NK-92 (cell line): ENCODE data around the gene SLA2.
"Not testable (repeated sequence)": the region's sequence is repeated elsewhere in the genome, so short reads cannot be mapped to it uniquely, and the experiment has no call there.

Experiments used
- DNase-seq: peaks from one replicate; lab custom pipeline; 2025; ENCODE audit not compliant: unreplicated experiment; lab: John Stamatoyannopoulos, UW

Gene SLA2

GRCh38 chr20:36646678-36647077 lies 682 bp upstream of the SLA2 start:
- no peak for DNase-seq

GRCh38 chr20:36645353-36645752 lies 643 bp downstream of the SLA2 start:
- DNase-seq, result no peak

- no peak for DNase-seq
Measured at GRCh38 chr20:36644706-36645095, 1.3 kb downstream of the SLA2 start.

- DNase-seq, result no peak
Measured at GRCh38 chr20:36644032-36644705, 1.8 kb downstream of the SLA2 start.

GRCh38 chr20:36642136-36642535 lies 3.9 kb downstream of the SLA2 start:
- no peak for DNase-seq

GRCh38 chr20:36641506-36641843 lies 4.5 kb downstream of the SLA2 start:
- no peak for DNase-seq

- DNase-seq, result not testable (repeated sequence)
Measured at GRCh38 chr20:36638876-36639400, 7.1 kb downstream of the SLA2 start.

GRCh38 chr20:36634342-36634741 lies 11.7 kb downstream of the SLA2 start:
- DNase-seq, result no peak

- DNase-seq, result no peak
Measured at GRCh38 chr20:36633285-36633772, 12.7 kb downstream of the SLA2 start.

- DNase-seq, result no peak
Measured at GRCh38 chr20:36632487-36633284, 13.3 kb downstream of the SLA2 start.

- DNase-seq, result no peak
Measured at GRCh38 chr20:36632147-36632486, 13.9 kb downstream of the SLA2 start.

- DNase-seq, result no peak
Measured at GRCh38 chr20:36631646-36632045, 14.3 kb downstream of the SLA2 start.

- DNase-seq, result no peak
Measured at GRCh38 chr20:36629719-36630681, 16.0 kb downstream of the SLA2 start.

- DNase-seq, result no peak
Measured at GRCh38 chr20:36628076-36628475, 17.9 kb downstream of the SLA2 start.

- no peak for DNase-seq
Measured at GRCh38 chr20:36624944-36625324, 21.1 kb downstream of the SLA2 start.

GRCh38 chr20:36624068-36624943 lies 21.7 kb downstream of the SLA2 start:
- DNase-seq, result no peak

- DNase-seq, result no peak
Measured at GRCh38 chr20:36623444-36623843, 22.6 kb downstream of the SLA2 start.

GRCh38 chr20:36620917-36621316 lies 25.1 kb downstream of the SLA2 start:
- DNase-seq, result no peak

GRCh38 chr20:36614781-36615557 lies 31.0 kb downstream of the SLA2 start:
- DNase-seq, result no peak

- no peak for DNase-seq
Measured at GRCh38 chr20:36613974-36614373, 32.0 kb downstream of the SLA2 start.
